MG63 (cell line): ENCODE results near the gene KCNQ1OT1. TPM values are rescaled to one million over a fixed set of nuclear protein-coding genes. Genes with fewer than 3 reads are reported as not detected.

ENCODE experiments used
- DNase-seq: peaks from one replicate; pipeline ENCODE4 v3.0.0-alpha.2; 2020
- H3K27me3 ChIP-seq: fragments of 250-450 bp; sonication (Bioruptor Pico); 2 replicates; pipeline ENCODE4 v1.5.1; 2020; ENCODE audit warnings: mild to moderate bottlenecking, moderate library complexity
- H3K36me3 ChIP-seq: fragments of 250-450 bp; sonication (Bioruptor Pico); 2 replicates; pipeline ENCODE4 v1.5.1; 2020; ENCODE audit warnings: mild to moderate bottlenecking, moderate library complexity
- H3K4me3 ChIP-seq: fragments of 250-450 bp; sonication (Bioruptor Pico); 2 replicates; pipeline ENCODE4 v1.5.1; 2020; ENCODE audit warnings: mild to moderate bottlenecking, moderate library complexity
- H3K9me3 ChIP-seq: fragments of 250-450 bp; sonication (Bioruptor Pico); 2 replicates; pipeline ENCODE4 v1.5.1; 2020; ENCODE audit warnings: mild to moderate bottlenecking, moderate library complexity
- total RNA-seq: library from RNA; depleted of rRNA; stranded (reverse); fragments of >200 nt; shearing (Covaris generic); gene quantifications from 2 replicates; pipeline ENCODE4 v1.2.3, GENCODE V29; 2014; ENCODE audit warnings: low replicate concordance; rRNA removed

KCNQ1OT1 gene
- total RNA-seq, 1 experiment from 2014 or later = 0.16 TPM

- DNase-seq = no peak
- no peak overlapping the region for H3K4me3 ChIP-seq
- no peaks in the 10 kb centered on the region for H3K27me3 ChIP-seq
- H3K9me3 ChIP-seq = no peaks in the 10 kb centered on the region
- no peaks in the 10 kb centered on the region for H3K36me3 ChIP-seq
These were observed 136.9 kb downstream of the KCNQ1OT1 start for GRCh38 chr11:2562890-2563212.

- no peak for DNase-seq
- no peak overlapping the region for H3K4me3 ChIP-seq
- no peaks in the 10 kb centered on the region for H3K27me3 ChIP-seq
- H3K9me3 ChIP-seq = no peaks in the 10 kb centered on the region
- H3K36me3 ChIP-seq = no peaks in the 10 kb centered on the region
These were observed 137.9 kb downstream of the KCNQ1OT1 start for GRCh38 chr11:2561696-2562581.

GRCh38 chr11:2559527-2560311 lies 140.1 kb downstream of the KCNQ1OT1 start:
- H3K36me3 ChIP-seq = no peaks in the 10 kb centered on the region
- no peak for DNase-seq
- no peak overlapping the region for H3K4me3 ChIP-seq
- H3K27me3 ChIP-seq = no peaks in the 10 kb centered on the region
- H3K9me3 ChIP-seq = no peaks in the 10 kb centered on the region

GRCh38 chr11:2558861-2559526 lies 140.8 kb downstream of the KCNQ1OT1 start:
- no peaks in the 10 kb centered on the region for H3K27me3 ChIP-seq
- no peaks in the 10 kb centered on the region for H3K9me3 ChIP-seq
- no peaks in the 10 kb centered on the region for H3K36me3 ChIP-seq
- DNase-seq = no peak
- H3K4me3 ChIP-seq = no peak overlapping the region

GRCh38 chr11:2558397-2558796 lies 141.4 kb downstream of the KCNQ1OT1 start:
- no peak overlapping the region for H3K4me3 ChIP-seq
- H3K9me3 ChIP-seq = no peaks in the 10 kb centered on the region
- no peak for DNase-seq
- no peaks in the 10 kb centered on the region for H3K36me3 ChIP-seq
- H3K27me3 ChIP-seq = no peaks in the 10 kb centered on the region

Other genes with a start within 250 kb of the KCNQ1OT1 start
- 0.56 TPM in 1 of 2 replicates, not detected in the other for gene CDKN1C, start 185.8 kb upstream of the KCNQ1OT1 start, total RNA-seq
- gene PHLDA2, start 229.4 kb upstream of the KCNQ1OT1 start, total RNA-seq = 4.0 and 26.4 TPM in 2 replicates